Stomach smooth muscle (tissue), 2 donors: ENCODE results near the gene CD74.

Source experiments
- H3K27ac ChIP-seq: one replicate; pipeline ENCODE4 v1.7.0; 2013; ENCODE audit warnings: mild to moderate bottlenecking, low read length, inconsistent platforms
- H3K27me3 ChIP-seq, 2 donors: one replicate each; pipeline ENCODE4 v1.7.0; 2013; ENCODE audit warnings: low read length in 2 of 2; ENCODE audit not compliant: insufficient read depth in 2 of 2, control insufficient read depth in 1 of 2
- H3K36me3 ChIP-seq, 2 donors: one replicate each; pipeline ENCODE4 v1.7.0; 2013; ENCODE audit warnings: low read length in 2 of 2; ENCODE audit not compliant: control insufficient read depth in 2 of 2, insufficient read depth in 2 of 2
- H3K4me1 ChIP-seq: one replicate; pipeline ENCODE4 v1.7.0; 2013; ENCODE audit warnings: low read length; ENCODE audit not compliant: control insufficient read depth, insufficient read depth
- H3K4me3 ChIP-seq, 2 donors: one replicate each; pipeline ENCODE4 v1.7.0; 2013; ENCODE audit warnings: low read length in 2 of 2
- H3K9ac ChIP-seq, 2 donors: one replicate each; pipeline ENCODE4 v1.7.0; 2013; ENCODE audit warnings: low read length in 2 of 2, mild to moderate bottlenecking in 1 of 2
- H3K9me3 ChIP-seq, 2 donors: one replicate each; pipeline ENCODE4 v1.7.0; 2013; ENCODE audit warnings: low read length in 2 of 2; ENCODE audit not compliant: control insufficient read depth in 2 of 2
- donor health status: healthy.
- donor health status: Pancreatic carcinoma.

The CD74 gene

DNA sequence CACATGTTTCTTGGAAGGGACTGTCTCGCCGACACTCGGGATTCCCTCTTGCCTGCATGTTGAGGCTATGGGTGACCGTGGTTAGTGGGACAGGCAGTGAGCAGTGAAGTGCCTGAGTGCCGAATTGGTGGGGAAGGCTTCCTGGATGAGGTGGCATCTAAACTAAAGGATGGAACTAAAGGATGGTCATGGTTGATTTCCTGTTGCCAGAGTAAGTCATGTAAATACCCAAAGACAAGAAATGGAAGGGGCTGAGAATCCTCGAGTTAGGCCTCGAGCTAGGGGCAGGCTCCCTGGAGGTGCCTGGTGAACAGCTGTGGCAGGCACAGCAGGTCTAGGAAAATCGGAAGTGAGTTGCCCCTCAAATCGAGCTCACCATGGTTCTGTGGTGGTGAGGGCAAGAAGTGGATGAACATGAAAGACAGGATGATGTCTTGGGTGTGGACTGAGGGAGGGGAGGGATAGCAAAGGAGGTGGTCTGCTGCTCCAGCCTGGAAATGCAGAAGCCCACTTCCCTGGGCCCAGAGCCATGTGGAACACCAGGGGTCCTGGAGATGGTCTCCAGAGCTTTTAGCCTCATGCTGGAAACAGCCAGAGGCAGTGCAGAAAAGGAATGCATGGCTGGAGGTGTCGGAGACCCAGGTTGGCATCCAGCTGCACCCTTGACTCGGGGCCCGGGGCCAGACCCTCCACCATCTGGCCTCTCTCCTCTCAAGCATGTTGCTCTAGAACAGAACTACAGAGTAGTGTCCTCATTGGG is 12.2 kb downstream of the CD74 start:
- no peak overlapping the region for H3K4me3 ChIP-seq
- H3K9me3 ChIP-seq: no peaks in the 10 kb centered on the region
- no peaks in the 10 kb centered on the region for H3K4me1 ChIP-seq
- H3K27ac ChIP-seq: no peak overlapping the region
- no peak overlapping the region for H3K9ac ChIP-seq
- peaks cover 11 to 35% of the 10 kb centered on the region in 2 donors for H3K36me3 ChIP-seq
- H3K27me3 ChIP-seq: no peaks in the 10 kb centered on the region

DNA sequence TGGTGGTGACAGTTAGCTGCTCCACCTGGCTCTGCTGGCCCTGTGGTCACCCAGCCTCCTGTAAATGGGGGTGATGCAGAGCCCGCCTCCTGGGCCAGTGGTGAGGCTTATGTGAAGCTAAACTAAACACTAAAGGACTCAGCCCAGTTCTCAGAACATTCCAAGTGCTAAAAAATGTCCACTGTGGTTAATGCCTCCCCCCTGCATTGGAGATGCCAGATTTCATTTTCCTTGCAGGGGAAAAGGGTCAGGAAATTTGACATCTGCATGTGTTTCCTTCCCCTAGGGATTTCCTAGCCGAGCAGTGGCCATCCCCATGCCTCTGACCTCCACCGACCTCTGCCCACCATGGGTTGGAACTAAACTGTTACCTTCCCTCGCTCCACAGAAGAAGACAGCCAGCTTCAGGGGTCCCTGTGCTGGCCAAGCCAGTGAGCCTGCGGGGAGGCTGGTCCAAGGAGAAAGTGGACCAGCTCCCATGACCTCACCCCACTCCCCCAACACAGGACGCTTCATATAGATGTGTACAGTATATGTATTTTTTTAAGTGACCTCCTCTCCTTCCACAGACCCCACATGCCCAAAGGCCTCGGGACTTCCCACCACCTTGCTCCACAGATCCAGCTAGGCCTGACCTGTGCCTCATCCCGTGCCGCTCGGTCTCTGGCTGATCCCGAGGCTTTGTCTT is 13.0 kb downstream of the CD74 start:
- no peak overlapping the region for H3K9ac ChIP-seq
- H3K27ac ChIP-seq: no peak overlapping the region
- H3K27me3 ChIP-seq: no peaks in the 10 kb centered on the region
- H3K36me3 ChIP-seq: peaks cover 15 to 32% of the 10 kb centered on the region in 2 donors
- H3K9me3 ChIP-seq: no peaks in the 10 kb centered on the region
- H3K4me1 ChIP-seq: no peaks in the 10 kb centered on the region
- no peak overlapping the region for H3K4me3 ChIP-seq

DNA sequence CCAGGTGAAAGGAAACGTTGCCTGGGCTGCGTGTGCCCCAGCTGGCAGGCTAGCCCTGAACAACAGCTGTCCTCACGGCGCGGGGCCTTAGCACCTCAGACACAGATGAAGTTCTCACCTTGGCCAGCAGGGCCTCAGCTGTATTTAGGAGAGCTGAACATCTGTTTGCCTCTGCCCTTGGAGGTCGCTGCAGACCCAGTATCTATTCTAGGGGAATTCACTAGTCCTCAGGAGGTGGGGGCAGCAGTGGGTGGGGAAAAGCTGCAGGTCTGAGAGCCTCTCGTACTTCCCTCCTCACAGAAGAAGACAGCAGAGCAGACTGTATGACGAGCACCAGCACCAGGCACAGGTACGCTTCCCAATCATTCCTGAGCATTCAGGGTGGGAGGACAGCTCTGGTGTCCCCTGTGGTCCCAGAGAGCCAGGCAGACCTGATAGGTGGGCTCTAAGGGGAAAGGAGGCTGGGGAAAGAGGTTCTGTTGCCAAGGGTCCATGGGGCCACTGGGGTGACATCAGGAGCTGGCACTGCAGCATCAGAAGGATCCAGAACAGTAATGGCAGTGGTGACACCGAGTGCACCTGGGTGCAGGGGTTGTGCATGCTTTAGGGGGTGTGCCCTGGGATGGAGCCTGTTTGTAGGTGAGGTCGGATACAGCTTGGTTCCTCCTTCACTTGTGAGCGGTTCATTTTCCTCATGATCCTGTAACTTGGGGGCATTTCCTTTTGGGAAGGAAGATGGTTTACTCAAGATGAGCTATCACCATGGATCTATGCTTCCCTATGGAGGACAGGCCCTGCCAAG is 13.8 kb downstream of the CD74 start:
- H3K4me3 ChIP-seq: no peak overlapping the region
- H3K4me1 ChIP-seq: no peaks in the 10 kb centered on the region
- H3K27me3 ChIP-seq: no peaks in the 10 kb centered on the region
- peaks cover 16 to 38% of the 10 kb centered on the region in 2 donors for H3K36me3 ChIP-seq
- H3K9me3 ChIP-seq: no peaks in the 10 kb centered on the region
- H3K9ac ChIP-seq: no peak overlapping the region
- no peak overlapping the region for H3K27ac ChIP-seq

DNA sequence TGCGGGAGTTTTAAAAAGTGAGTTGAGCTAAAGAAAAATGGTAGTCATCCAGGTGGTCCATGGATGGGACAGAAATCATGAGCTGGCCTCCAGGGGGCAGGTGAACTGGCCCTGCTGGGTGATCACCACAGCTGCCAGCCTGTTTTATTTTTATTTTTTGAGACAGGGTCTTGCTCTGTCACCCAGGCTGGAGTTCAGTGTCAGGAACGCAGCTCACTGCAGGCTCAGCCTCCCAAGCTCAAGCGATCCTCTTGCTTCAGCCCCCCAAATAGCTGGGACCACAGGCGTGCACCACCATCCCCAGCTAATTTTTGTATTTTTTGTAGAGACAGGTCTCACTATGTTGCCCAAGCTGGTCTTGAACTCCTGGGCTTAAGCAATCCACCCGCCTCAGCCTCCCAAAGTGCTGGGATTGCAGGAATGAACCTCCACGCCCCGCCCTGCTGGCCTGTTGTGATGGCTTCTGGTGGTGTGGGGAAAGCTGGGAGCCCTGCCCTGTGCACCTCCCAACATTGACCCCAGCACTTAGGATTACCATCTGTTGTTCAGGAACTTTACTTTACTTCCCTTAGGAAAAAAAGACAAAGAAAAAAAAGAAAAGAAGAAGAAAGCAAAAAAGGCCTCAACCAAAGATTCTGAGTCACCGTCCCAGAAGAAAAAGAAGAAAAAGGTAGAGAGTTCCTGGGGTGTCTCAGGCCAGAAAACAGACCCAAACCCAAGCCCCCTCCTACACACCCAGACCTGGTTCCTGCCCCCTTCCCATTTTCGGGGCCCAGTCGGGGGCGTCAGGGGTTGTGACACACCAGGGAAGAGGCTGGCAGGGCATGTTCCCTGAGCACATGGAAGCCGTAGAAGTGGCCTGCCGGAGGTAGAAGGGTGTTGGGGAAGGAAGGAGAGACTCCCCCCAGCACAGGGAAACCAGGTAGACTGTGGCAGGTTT is 14.7 kb downstream of the CD74 start:
- Histone ChIP-seq H3K4me1 (no peaks in the 10 kb centered on the region), H3K27ac (no peak overlapping the region), H3K36me3 (peaks cover 21 to 45% of the 10 kb centered on the region in 2 donors), H3K9ac (no peak overlapping the region), H3K4me3 (no peak overlapping the region), H3K27me3 (no peaks in the 10 kb centered on the region), H3K9me3 (no peaks in the 10 kb centered on the region)

DNA sequence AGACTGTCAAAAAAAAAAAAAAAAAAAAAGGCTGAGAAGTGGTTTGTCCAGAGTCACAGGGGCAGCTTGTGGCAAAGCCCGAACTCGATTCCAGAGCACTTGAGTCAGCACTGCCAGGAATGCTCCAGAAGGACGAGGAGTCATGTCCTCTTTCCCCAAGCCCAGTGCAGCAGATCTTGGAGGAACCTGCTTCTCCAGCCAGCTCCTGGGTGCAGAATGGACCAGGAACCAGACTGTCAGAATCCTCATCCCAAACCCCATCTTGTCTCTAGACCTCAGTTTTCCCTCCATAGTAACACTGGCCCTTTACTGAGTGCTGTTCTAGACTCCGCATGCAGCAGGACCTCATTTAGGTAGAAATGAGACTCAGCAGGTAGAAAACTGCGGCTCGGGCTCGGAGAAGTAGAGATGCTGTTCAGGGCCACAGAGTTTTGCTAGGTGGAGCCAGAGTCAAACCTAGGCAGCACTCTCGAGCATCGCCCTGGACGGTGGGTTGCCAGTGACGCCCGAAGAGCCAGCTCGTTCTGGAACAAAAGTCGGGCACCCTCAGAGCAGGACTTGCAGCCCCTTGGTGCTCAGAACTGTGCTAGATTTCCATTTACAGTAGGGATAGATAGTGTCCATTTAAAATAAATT is 15.4 kb downstream of the CD74 start:
- H3K4me3 ChIP-seq: no peak overlapping the region
- peaks cover 22 to 46% of the 10 kb centered on the region in 2 donors for H3K36me3 ChIP-seq
- H3K27me3 ChIP-seq: no peaks in the 10 kb centered on the region
- no peak overlapping the region for H3K27ac ChIP-seq
- no peaks in the 10 kb centered on the region for H3K4me1 ChIP-seq
- H3K9me3 ChIP-seq: no peaks in the 10 kb centered on the region
- no peak overlapping the region for H3K9ac ChIP-seq

DNA sequence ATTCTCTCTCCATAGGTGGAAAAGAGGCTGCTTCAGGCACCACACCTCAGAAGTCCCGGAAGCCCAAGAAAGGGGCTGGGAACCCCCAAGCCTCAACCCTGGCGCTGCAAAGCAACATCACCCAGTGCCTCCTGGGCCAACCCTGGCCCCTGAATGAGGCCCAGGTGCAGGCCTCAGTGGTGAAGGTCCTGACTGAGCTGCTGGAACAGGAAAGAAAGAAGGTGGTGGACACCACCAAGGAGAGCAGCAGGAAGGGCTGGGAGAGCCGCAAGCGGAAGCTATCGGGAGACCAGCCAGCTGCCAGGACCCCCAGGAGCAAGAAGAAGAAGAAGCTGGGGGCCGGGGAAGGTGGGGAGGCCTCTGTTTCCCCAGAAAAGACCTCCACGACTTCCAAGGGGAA is 16.4 kb downstream of the CD74 start:
- Histone ChIP-seq H3K4me1 (no peaks in the 10 kb centered on the region), H3K27ac (no peak overlapping the region), H3K4me3 (no peak overlapping the region), H3K9ac (no peak overlapping the region), H3K36me3 (peaks cover 30 to 55% of the 10 kb centered on the region in 2 donors), H3K9me3 (no peaks in the 10 kb centered on the region), H3K27me3 (no peaks in the 10 kb centered on the region)

DNA sequence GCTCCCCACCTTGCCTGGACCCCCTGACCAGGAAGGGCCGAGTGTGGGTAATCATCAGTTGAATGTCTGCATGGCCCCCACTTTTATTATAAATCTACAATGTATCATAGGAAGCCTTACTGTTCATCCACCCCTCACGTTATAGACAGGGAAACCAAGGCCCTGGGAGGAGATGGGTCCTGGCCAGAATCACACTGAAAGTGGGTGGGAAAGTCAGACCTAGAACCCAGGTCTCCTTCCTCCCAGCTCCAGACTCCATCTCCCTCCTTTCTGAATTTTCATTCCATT is 17.1 kb downstream of the CD74 start:
- Histone ChIP-seq H3K4me1 (no peaks in the 10 kb centered on the region), H3K9me3 (no peaks in the 10 kb centered on the region), H3K4me3 (no peak overlapping the region), H3K36me3 (peaks cover 33 to 54% of the 10 kb centered on the region in 2 donors), H3K27me3 (no peaks in the 10 kb centered on the region), H3K9ac (no peak overlapping the region), H3K27ac (no peak overlapping the region)

DNA sequence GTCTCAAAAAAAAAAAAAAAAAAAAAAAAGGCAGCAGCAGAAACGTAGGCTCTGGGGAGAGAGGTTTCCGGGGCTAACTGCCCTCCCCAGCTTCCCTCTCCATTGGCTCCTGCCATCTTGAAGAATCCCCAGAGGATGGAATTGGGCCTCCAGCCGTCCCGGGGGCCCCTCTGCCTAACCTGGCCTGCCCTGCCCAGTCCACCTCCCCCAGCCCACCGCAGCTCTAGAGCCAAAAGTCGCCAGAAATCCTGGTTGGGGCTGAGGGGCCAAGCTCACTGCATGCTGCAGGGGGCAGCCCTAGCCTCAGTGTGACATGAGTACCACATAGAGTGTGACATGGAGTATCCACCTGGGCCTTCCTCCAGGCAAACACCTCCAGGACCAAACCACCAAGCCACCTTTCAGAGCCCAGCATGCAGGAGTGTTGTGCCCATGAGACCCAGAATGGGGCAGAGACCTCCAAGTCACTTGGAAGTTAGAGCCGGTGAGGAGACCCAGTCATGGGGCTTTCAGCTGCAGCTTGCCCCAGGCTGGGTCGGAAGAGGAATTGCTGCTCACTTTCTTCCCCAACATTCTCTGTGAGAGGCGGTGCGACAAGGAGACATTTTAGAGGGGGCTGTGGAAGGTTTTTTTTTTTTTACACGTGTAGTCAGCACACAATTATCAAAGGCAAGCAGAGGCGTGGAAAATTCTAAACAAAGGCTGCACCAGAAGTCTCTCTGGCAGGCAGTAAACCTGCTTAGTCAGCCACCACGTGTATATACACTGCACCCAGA is 17.6 kb downstream of the CD74 start:
- Histone ChIP-seq H3K9ac (no peak overlapping the region), H3K36me3 (peaks cover 34 to 49% of the 10 kb centered on the region in 2 donors), H3K4me3 (no peak overlapping the region), H3K27ac (no peak overlapping the region), H3K9me3 (no peaks in the 10 kb centered on the region), H3K27me3 (no peaks in the 10 kb centered on the region), H3K4me1 (no peaks in the 10 kb centered on the region)

DNA sequence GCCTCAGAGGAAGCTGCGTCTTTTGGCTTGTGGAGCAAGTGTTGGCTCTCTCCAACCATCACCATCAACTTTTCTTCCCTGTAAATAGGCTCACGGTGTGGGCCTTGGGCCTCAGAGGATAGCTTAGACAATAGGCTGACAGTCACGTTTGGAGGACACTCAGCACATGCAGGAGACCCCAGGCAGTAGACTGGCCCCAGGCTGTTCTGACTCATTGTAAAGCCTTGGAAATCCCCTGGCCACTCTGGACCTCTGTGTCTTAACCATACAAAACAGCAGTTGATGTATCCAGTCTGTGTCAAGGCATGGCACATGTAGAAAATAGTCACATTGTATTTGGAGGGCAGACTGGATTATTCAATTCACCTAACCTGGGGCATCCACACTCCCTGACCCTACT is 18.6 kb downstream of the CD74 start:
- H3K27me3 ChIP-seq: no peaks in the 10 kb centered on the region
- no peak overlapping the region for H3K9ac ChIP-seq
- no peaks in the 10 kb centered on the region for H3K4me1 ChIP-seq
- H3K9me3 ChIP-seq: no peaks in the 10 kb centered on the region
- H3K4me3 ChIP-seq: no peak overlapping the region
- no peak overlapping the region for H3K27ac ChIP-seq
- H3K36me3 ChIP-seq: peaks cover 42 to 53% of the 10 kb centered on the region in 2 donors
